Coronary artery (tissue), 2 donors: Measurements from ENCODE around the gene SCGB2B2.
"Not testable (repeated sequence)": the region's sequence is repeated elsewhere in the genome, so short reads cannot be mapped to it uniquely, and the experiment has no call there.

Source experiments
- DNase-seq: peaks from one replicate; pipeline ENCODE4 v3.0.0-alpha.2; 2017; ENCODE audit warnings: low spot score
- H3K27ac ChIP-seq, 2 donors: fragments of 200-600 bp; sonication (generic); one replicate each; pipeline ENCODE4 v1.5.1; 2016 to 2019
- H3K4me3 ChIP-seq: fragments of 200-600 bp; sonication (generic); 2 replicates; pipeline ENCODE4 v1.5.1; 2016; ENCODE audit warnings: mild to moderate bottlenecking, moderate library complexity
- TF ChIP-seq, protein P1 (sequence below): fragments of 200-600 bp; sonication (generic); IDR thresholded peaks from one replicate; pipeline ENCODE4 v1.5.1; 2019; ENCODE audit warnings: antibody characterized with exemption

SCGB2B2 gene

DNA sequence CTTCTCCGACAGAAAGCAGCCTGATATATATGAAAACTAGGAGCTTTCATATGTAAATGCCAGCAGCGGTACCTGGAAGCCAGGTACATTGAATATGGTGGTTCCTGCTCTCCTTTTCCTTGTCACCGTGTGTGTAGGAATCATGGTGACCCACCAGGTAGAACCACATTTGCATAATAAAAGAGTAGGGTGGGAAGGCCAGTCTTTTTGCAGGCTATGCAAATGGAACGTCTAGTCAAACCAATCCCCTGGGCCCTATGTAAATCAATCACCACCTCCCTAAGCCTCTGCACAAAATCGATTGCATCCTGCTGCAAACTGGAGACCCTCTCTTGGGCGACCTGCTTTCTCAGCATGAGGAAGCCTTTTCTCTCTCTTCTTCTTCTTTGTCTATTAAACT, 34.9 kb upstream of the SCGB2B2 start:
- H3K4me3 ChIP-seq = no peak overlapping the region
- TF ChIP-seq, protein P1, sequence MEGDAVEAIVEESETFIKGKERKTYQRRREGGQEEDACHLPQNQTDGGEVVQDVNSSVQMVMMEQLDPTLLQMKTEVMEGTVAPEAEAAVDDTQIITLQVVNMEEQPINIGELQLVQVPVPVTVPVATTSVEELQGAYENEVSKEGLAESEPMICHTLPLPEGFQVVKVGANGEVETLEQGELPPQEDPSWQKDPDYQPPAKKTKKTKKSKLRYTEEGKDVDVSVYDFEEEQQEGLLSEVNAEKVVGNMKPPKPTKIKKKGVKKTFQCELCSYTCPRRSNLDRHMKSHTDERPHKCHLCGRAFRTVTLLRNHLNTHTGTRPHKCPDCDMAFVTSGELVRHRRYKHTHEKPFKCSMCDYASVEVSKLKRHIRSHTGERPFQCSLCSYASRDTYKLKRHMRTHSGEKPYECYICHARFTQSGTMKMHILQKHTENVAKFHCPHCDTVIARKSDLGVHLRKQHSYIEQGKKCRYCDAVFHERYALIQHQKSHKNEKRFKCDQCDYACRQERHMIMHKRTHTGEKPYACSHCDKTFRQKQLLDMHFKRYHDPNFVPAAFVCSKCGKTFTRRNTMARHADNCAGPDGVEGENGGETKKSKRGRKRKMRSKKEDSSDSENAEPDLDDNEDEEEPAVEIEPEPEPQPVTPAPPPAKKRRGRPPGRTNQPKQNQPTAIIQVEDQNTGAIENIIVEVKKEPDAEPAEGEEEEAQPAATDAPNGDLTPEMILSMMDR = no peak
- no peak for DNase-seq

DNA sequence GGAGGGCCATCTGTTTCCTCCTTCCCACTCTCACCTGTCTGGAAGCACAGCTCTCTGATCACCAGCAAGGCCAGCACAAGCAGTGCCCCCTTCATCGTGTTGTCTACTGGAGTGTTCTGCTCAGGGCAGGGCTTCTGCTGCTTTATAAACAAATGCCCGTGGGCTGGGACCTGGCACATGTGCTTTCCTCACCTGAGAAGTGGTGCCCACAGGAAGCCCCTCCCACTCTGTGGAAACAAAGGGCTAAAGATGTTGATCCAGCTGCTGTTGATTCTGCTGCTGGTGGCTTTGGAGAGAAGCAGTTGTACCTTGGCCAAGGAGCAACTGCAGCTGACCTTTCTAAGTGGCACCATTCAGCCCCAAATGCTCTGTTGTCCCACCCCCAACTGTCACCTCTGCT, 30.7 kb upstream of the SCGB2B2 start:
- Histone ChIP-seq H3K4me3 (no peak overlapping the region), H3K27ac (no peak overlapping the region)
- no peak for DNase-seq
- TF ChIP-seq, protein P1 = no peak

More for the DNA sequence above, 34.9 kb upstream of the SCGB2B2 start:
- H3K27ac ChIP-seq = no peak overlapping the region

DNA sequence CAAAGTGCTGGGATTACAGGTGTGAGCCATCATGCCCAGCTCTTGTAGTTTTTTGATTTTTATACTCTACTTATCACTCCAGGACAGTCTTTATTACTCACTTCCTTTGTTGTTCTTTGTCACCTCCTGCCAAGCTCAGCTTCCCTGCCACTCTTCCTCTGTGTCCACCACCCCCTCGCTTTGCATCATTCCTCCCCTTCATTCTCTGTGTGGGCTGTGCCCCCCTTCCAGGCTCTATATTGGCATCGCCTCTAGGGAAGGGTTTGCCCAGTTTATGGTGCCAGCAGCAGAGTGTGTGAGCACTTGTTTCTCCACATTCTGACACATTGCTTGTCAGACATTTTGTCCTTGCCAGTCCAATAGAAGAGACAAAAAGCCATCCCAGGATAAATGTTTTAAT, 15.6 kb upstream of the SCGB2B2 start:
- TF ChIP-seq, protein P1 = no peak
- no peak overlapping the region for H3K4me3 ChIP-seq

DNA sequence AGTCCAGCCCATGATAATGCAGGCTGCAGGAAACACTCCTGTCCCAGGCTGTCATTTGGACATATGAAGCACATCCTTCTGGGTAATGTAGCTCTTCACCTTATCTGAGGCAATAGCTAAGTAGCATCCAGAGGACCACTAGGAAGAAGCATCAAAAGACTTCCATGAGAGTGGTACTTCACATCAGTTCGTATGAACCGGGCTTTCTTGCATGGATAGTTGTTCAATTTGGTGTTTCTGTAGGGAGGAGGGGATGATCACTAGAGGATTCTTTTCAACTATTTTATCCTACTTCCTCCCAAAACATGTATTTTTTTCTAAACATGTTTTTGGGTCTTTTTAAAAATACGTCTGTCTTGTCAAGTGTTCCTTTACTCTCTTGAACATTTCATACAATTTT, 13.4 kb upstream of the SCGB2B2 start:
- no peak overlapping the region for H3K27ac ChIP-seq
- DNase-seq = no peak
- no peak overlapping the region for H3K4me3 ChIP-seq
- TF ChIP-seq, protein P1 = no peak

More for the DNA sequence above, 15.6 kb upstream of the SCGB2B2 start:
- DNase-seq = no peak
- H3K27ac ChIP-seq = no peak overlapping the region

DNA sequence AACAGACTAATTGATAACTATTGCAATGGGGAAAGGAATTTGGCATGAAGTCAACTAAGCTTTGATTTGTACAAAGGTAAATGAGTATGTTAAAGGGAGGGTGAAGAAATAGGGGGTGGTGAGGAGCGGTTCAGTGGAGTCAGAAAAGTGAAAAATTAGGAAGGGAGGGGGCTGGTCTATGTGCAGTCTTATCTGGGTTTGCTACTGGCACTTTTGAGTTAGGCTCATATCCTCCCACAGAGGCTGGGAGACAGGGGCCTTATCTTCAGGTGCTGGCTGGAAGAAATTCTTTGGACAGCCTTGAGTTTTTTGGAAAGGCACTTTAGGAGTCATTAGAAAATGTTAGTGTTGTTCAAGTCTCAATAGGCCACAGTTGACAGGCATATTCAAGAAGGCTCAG, 11.6 kb upstream of the SCGB2B2 start:
- no peak overlapping the region for H3K27ac ChIP-seq
- no peak overlapping the region for H3K4me3 ChIP-seq
- TF ChIP-seq, protein P1 = no peak
- DNase-seq = no peak

DNA sequence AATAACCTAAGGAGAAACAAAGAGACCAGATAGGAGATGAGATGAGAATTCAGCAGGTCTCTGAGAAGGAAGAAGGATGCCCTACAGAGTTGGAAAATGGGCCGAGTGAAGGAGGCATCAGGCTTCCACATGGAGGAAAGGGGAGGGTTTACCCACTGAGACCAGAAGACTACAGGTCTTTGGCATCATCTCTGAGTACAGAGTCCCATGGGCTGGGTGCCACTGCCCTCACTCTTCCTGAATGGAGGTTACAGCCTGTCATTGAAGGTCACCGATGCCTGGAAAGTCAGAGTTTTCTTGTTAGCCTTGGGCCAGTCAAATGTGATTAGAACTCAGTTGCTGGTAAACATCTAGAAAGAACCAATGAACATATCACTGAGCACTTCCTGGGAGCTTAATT, 10.4 kb upstream of the SCGB2B2 start:
- DNase-seq = no peak
- Histone ChIP-seq H3K27ac (no peak overlapping the region), H3K4me3 (no peak overlapping the region)
- TF ChIP-seq, protein P1 = no peak

DNA sequence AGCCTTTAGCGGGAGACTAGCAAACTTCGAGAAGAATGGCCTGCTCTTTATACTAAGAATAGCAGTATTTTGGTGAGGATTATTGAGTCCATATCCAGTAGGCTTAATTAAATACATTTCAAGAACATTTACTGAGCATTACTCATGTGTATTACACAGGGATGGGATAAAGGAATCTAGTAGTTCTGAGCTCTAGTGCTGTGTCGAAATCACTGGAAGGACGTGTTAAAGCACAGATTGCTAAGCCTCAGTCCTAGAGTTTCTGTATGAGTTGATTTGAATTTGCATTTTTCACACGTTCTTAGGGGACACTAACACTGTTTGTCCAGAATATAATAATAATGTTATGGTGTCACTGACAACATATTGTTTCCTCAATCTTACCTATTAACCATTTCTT, 9.5 kb upstream of the SCGB2B2 start:
- DNase-seq = no peak
- TF ChIP-seq, protein P1 = no peak
- no peak overlapping the region for H3K4me3 ChIP-seq
- H3K27ac ChIP-seq = no peak overlapping the region

DNA sequence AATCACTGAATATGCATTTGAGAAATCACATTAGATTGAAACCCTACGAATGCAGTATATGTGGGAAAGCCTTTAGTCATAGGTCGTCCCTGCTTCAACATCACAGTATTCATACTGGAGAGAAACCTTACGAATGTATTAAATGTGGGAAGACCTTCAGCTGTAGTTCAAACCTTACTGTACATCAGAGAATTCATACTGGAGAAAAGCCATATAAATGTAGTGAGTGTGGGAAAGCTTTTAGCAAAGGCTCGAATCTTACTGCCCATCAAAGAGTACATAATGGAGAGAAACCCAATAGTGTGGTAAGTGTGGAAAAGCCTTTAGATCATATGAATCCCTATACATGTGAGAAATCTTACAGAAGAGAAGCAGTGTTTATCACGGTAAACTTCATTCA, 8.3 kb upstream of the SCGB2B2 start:
- H3K4me3 ChIP-seq, DNase-seq, H3K27ac ChIP-seq: not testable (repeated sequence)
